ENCODE results near the gene CNN3.
"Not testable (repeated sequence)": the region's sequence is repeated elsewhere in the genome, so short reads cannot be mapped to it uniquely, and the experiment has no call there.

The CNN3 gene

DNA sequence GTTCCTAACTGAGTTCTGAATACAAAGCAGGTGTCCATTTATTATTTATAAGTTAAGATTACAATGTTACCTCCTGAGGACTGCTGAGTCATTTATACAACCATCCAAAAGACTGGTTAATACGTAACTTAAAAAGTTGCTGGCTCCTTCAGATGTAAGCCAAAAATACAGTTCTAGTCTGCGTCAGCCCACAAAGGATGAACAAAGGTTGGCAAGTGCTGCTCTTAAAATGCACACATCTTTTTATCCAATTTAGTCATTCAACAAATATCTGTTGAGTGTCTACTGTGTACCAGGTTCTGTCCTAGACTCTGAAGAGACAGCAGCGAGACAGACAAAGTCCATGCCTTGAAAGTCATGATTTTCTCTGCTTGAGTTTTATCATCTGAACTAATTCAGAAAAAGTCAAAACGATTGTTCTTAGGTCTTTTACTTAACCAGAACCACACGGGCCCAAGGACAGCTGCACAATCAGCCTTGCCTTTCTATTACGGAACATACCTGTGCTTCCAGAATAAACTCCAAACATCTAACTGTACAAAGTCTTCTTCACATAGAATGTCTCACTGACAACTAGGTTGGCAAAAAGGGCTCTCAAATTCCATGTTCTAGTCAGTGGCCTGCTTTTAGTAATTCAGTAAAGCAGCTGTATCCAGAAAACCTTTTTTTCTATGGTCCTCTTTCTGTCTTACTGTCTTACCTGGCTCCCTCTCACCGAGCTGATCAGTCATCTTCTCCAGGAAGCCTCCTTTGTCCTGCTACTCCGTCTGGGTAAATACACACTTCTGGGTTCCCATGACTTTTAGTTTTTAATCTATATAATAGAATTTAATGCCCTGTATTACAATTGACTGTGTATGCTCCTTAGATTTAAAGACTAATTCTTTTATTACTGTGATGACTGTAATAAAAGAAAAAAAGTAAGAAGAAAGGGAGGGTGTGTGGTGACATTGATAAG lies 15.5 kb upstream of the CNN3 start:
- H3K4me3 ChIP-seq (ENCODE audit: low read depth, low read length): no peak overlapping the region
- POLR2A ChIA-PET: no interaction called here
- TF ChIP-seq, protein P1, sequence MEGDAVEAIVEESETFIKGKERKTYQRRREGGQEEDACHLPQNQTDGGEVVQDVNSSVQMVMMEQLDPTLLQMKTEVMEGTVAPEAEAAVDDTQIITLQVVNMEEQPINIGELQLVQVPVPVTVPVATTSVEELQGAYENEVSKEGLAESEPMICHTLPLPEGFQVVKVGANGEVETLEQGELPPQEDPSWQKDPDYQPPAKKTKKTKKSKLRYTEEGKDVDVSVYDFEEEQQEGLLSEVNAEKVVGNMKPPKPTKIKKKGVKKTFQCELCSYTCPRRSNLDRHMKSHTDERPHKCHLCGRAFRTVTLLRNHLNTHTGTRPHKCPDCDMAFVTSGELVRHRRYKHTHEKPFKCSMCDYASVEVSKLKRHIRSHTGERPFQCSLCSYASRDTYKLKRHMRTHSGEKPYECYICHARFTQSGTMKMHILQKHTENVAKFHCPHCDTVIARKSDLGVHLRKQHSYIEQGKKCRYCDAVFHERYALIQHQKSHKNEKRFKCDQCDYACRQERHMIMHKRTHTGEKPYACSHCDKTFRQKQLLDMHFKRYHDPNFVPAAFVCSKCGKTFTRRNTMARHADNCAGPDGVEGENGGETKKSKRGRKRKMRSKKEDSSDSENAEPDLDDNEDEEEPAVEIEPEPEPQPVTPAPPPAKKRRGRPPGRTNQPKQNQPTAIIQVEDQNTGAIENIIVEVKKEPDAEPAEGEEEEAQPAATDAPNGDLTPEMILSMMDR (IDR thresholded peaks at IDR 0.05; ENCODE audit: insufficient read depth, low read length, missing control alignments): no peak
- DNase-seq (ENCODE audit: low read depth, low spot score): no peak
- CTCF ChIA-PET: interaction anchor here (1.4 kb wide), 1 partner anchor 13 kb away, joined by 4 read pairs; no protein-coding TSS in a partner anchor

DNA sequence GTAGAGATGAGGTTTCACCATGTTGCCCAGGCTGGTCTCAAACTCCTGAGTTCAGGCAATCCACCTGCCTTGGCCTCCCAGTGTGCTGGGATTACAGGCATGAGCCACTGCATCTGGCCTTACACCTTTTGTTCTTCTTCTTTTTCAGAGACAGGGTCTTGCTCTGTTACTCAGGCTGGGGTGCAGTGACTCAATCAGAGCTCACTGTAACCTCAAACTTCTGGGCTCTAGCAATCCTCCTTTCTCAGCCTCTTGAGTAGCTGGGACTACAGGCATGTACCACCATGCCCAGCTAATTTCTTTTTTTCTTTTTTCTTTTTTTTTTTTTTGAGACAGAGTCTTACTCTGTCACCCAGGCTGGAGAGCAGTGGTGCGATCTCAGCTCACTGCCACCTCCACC lies 14.6 kb upstream of the CNN3 start:
- POLR2A ChIA-PET; H3K4me3 ChIP-seq (ENCODE audit: low read depth, low read length); CTCF ChIA-PET; DNase-seq (ENCODE audit: low read depth, low spot score): not testable (repeated sequence)

DNA sequence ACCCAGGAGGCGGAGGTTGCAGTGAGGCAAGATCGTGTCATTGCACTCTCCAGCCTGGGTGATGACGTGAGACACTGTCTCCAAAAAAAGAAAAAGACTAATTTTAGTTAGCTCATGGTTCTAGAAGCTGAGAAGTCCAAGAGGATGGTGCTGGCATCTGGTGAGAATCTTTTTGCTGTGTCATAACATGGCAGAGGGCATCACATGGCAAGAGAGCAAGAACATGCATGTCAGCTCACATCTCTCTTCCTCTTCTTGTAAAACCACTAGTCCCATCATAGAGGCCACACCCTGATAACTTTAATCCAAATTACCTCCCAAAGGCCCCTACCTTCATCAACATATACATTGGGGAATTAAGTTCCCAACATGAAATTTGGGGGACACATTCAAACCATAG lies 13.8 kb upstream of the CNN3 start:
- DNase-seq (ENCODE audit: low read depth, low spot score): no peak
- POLR2A ChIA-PET: no interaction called here
- H3K4me3 ChIP-seq (ENCODE audit: low read depth, low read length): no peak overlapping the region
- CTCF ChIA-PET: interaction anchor here (2.4 kb wide), 1 partner anchor 103 kb away, joined by 6 read pairs; no protein-coding TSS in a partner anchor
- TF ChIP-seq, protein P1 (IDR thresholded peaks at IDR 0.05; ENCODE audit: insufficient read depth, low read length, missing control alignments): no peak

DNA sequence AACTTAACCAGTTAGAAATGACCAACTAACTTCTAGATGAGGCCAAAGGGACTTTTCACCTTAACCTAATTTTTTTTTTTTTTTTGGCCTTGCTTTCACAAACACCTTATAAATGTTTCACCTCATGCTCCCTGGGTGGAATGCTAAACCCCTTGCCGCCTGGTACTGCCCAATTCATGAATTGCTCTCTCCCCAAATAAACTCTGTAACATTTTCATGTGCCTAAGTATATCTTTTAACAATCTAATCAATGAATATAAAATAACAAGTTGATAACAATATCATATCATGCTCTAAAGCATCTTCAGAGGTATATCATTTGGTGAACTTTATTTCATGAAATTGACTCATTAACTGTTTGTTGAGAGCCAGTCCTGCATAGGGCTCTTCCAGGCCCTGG lies 10.9 kb upstream of the CNN3 start:
- H3K4me3 ChIP-seq (ENCODE audit: low read depth, low read length): no peak overlapping the region
- CTCF ChIA-PET: interaction anchor here (1.4 to 2.5 kb wide), 2 partner anchors 10 to 103 kb away, joined by 8 to 13 read pairs; no protein-coding TSS in a partner anchor
- DNase-seq (ENCODE audit: low read depth, low spot score): no peak
- POLR2A ChIA-PET: no interaction called here
- TF ChIP-seq, protein P1 (IDR thresholded peaks at IDR 0.05; ENCODE audit: insufficient read depth, low read length, missing control alignments): no peak

DNA sequence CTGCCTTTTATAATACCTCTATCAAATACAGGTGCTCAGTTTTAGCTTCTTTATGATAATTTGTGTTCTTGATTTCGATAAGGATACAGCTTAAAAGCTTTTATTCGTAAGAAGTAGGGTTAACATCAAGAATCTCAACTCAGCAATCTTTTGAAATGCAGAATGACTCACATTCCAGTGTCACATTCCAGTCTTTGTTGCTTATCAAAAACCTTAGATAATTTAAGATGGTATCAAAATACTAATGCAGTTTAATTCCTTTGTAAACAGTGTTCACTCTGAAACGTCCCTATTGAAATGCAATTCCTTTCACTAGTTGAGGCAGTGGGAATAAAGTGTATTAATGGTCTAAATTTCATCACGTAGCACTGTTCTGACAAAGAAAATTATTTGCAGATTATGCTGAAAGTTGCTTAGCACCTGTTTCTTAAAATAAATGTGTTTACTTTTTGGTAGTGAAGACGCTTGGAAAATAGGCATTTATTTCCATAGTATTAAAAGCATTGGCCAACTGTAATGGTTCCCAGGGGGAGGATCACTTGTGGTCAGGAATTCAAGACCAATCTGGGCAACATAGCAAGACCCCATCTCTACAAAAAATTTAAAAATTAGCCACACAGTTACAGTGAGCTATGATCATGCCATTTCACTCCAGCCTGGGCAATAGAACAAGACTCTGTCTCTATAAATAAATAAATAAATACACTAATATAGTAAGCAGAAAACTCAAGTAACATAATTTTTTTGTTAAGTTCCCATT lies 10.1 kb upstream of the CNN3 start:
- H3K4me3 ChIP-seq (ENCODE audit: low read depth, low read length): no peak overlapping the region
- DNase-seq (ENCODE audit: low read depth, low spot score): no peak
- TF ChIP-seq, protein P1 (IDR thresholded peaks at IDR 0.05; ENCODE audit: insufficient read depth, low read length, missing control alignments): no peak
- ChIA-PET CTCF (interaction anchor here (1.2 to 1.7 kb wide), 3 partner anchors 103 to 106 kb away, joined by 3 to 5 read pairs (median 5); no protein-coding TSS in a partner anchor), POLR2A (interaction anchor here (0.6 kb wide), 1 partner anchor 10 kb away, joined by 3 read pairs; the partner anchor contains the start of gene CNN3)

DNA sequence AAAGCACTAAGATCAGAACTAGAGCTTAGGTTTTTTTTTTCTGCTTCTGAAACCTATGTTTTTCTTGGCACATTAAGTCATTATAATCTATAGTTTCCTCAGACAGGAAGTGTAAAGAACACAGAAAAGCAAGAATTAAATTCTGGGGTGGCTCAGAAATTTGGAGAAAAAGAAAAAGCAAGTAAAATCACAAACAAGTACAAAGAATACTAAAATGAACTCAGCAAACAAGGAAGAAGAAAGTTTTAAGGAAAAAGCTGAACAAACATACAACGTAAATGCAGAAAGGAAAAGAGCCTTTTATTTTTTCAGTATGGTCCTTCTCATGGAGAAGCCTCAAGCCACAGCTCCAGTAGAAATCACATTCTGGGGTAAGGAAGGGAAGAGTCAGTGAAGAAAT lies 8.6 kb upstream of the CNN3 start:
- TF ChIP-seq, protein P1 (IDR thresholded peaks at IDR 0.05; ENCODE audit: insufficient read depth, low read length, missing control alignments): no peak
- CTCF ChIA-PET: interaction anchor here (1.5 to 1.7 kb wide), 3 partner anchors 8 to 108 kb away, joined by 5 read pairs; no protein-coding TSS in a partner anchor
- no peak for DNase-seq (ENCODE audit: low read depth, low spot score)
- no peak overlapping the region for H3K4me3 ChIP-seq (ENCODE audit: low read depth, low read length)
- POLR2A ChIA-PET: interaction anchor here (1.1 kb wide), 1 partner anchor 9 kb away, joined by 3 read pairs; the partner anchor contains the start of gene CNN3
